Heart left ventricle (tissue), 16 donors: Measurements from ENCODE around the gene CSF2. TPM values are rescaled to one million over a fixed set of nuclear protein-coding genes. Genes with fewer than 3 reads are reported as not detected.

Experiments used
- ATAC-seq, 4 donors: fragments of 200-7000 bp; cut with Tn5 transposase; one replicate each; pipeline ENCODE4 v1.9.1; 2020 to 2022; ENCODE audit warnings: moderate library complexity in 4 of 4, mild to moderate bottlenecking in 3 of 4, moderate number of reproducible peaks in 1 of 4
- DNase-seq, 5 donors: peaks; one replicate each; pipeline ENCODE4 v3.0.0-alpha.2; 2020
- H3K27ac ChIP-seq, 12 donors: fragments of 200-600 bp; sonication (generic) in 4 of 12; one replicate each; pipeline versions ENCODE4 v1.5.0 to v1.8.0; 2016 to 2022; ENCODE audit warnings: mild to moderate bottlenecking in 2 of 12
- H3K27me3 ChIP-seq, 9 donors: fragments of 200-600 bp; sonication (generic) in 2 of 9; one replicate each; pipeline versions ENCODE4 v1.5.1 to v1.8.0; 2016 to 2022; ENCODE audit warnings: mild to moderate bottlenecking in 3 of 9
- H3K36me3 ChIP-seq, 9 donors: fragments of 200-600 bp; sonication (generic) in 2 of 9; one replicate each; pipeline versions ENCODE4 v1.5.0 to v1.8.0; 2018 to 2022; ENCODE audit warnings: mild to moderate bottlenecking in 2 of 9
- H3K4me1 ChIP-seq, 12 donors: fragments of 200-600 bp; sonication (generic) in 4 of 12; one replicate each; pipeline versions ENCODE4 v1.5.0 to v1.8.0; 2016 to 2022; ENCODE audit warnings: mild to moderate bottlenecking in 3 of 12
- H3K4me3 ChIP-seq, 12 donors: fragments of 200-600 bp; sonication (generic) in 4 of 12; one replicate each; pipeline versions ENCODE4 v1.5.0 to v1.8.0; 2017 to 2022; ENCODE audit warnings: mild to moderate bottlenecking in 9 of 12, moderate library complexity in 4 of 12
- H3K9me3 ChIP-seq, 12 donors: fragments of 200-600 bp; sonication (generic) in 4 of 12; one replicate each; pipeline versions ENCODE4 v1.5.0 to v1.8.0; 2016 to 2022; ENCODE audit warnings: mild to moderate bottlenecking in 1 of 12
- POLR2A ChIP-seq, 2 donors: fragments of 450-650 bp; IDR thresholded peaks; one replicate each; pipeline ENCODE4 v1.6.1; 2017; ENCODE audit warnings: antibody characterized with exemption in 2 of 2, mild to moderate bottlenecking in 2 of 2, moderate library complexity in 2 of 2
- WGBS, 4 donors: extraction: QIAGEN DNeasy Blood & Tissue Kit in 2 of 4; methylation state at CpG; one replicate each; pipeline versions ENCODE4 v1.1.5 to v1.1.7; 2013 to 2018; 5-methylcytosine and 5-hydroxymethylcytosine counted together
- intact Hi-C, 10 donors: fragments of 100-400 bp; cut with DNase I; formaldehyde crosslinking; loops; one replicate each; pipeline versions ENCODE4 v1.11.1 to v1.14.2; 2022
- polyA plus RNA-seq, 2 donors: library from polyadenylated mRNA; stranded (reverse); fragments of 200-250 nt; gene quantifications; one replicate each; pipeline ENCODE4 v1.2.3, GENCODE V29; 2013
- total RNA-seq, 9 donors: library from RNA; depleted of rRNA in 2 of 9; stranded (reverse); fragments of >200 nt in 2 of 9; fragmentation: NEBNext Ultra II Directional in 3 of 9; extraction: Animal tissue kit (Norgen Biotek cat#: 25700) in 3 of 9; gene quantifications; one replicate each; pipeline versions ENCODE4 v1.1.0 to v1.2.4, GENCODE V29; 2016 to 2023
- TF ChIP-seq, protein P1 (sequence below), 12 donors: fragments of 200-600 bp; sonication (generic) in 4 of 12; IDR thresholded peaks; one replicate each; pipeline versions ENCODE4 v1.5.0 to v1.8.0; 2018 to 2022; ENCODE audit warnings: antibody characterized with exemption in 12 of 12, mild to moderate bottlenecking in 5 of 12
- donor health status: ischemic (EF 13 %, LVEDD 7.1; RV severe dilation, severe dysfunction).
- donor health status: healthy with polysubstance abuse.
- donor health status: DM: no; HTN: yes; CAD: no.
- donor health status: DM: no; HTN: no; CAD: no.
- donor health status: ischemic (EF 25% LVEDD 6.9; RV normal size, moderate dysfunction).
- donor health status: ischemic (EF 25% LVEDD 5.7; RV mildly dilated, moderate dysfunction).
- donor health status: healthy.
- donor health status: DM: yes; HTN: yes; CAD: no.
- donor health status: ischemic (EF 35%, LVEDD 5.7; RV mildly dilated, moderate dysfunction).
- donor health status: nonischemic (EF 11% LVEDD 7.7; RV severe dilation, severe dysfunction).
- donor health status: DM: yes; HTN: yes; CAD: no.
- donor health status: PGD.
- donor health status: ischemic (EF 29% LVEDD 5.4; RV normal size, mild dysfunction).
- donor health status: nonischemic (EF 23%, LVEDD 6.1; RV moderate dilation, normal function).

Gene CSF2
- total and polyA plus RNA-seq, 11 donors, result 0.67 TPM; not detected in 10

DNA sequence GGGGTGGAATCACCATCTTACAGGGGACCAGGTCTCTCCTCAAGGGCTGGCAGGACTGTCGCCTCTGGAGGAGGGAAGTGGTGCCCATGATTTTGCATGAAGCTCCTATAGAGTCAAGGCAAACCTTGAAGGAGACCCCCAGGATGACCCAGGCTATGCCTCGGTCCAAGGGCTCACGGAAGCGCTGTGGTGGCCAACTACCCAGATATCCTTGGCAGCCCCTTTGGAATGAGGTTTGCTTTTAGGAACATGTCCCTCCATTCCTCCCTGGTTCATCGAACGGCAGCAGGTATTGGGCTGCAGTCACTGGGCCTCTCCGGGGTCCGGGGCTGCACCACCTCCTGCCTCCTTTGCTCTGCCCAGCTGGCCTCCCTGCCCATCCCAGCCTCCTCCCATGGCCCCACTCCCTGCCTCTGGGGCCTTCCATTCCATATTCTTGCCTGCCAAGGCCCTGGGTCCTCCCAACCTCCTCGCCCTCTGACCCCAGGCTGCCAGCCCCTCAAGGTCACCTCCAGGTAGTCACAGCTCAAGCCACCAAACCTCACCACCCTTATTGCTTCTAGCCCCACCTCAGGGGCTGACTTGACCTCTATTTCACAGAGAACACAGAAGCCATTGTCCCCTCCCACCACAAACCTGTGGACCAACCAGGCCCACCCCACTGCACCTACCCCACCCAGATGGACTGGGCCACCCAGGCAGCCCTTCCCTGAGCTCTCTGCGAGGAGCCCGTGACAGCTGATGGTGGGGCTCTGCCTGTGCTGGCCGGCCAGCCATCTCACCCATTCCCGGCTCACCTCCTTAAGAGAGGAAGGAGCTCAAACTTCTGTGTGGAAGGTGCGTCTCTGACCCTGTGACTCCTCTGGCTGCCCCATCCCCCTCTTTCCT is 16.7 kb upstream of the CSF2 start:
- Histone ChIP-seq H3K4me3 (no peak overlapping the region), H3K27ac (no peak overlapping the region), H3K36me3 (no peaks in the 10 kb centered on the region), H3K4me1 (no peaks in the 10 kb centered on the region), H3K27me3 (no peaks in the 10 kb centered on the region), H3K9me3 (no peaks in the 10 kb centered on the region)
- ATAC-seq, result no peak
- WGBS, 4 donors, result 83 to 94% (median 88%) methylated on average over 13 to 14 of the region's 14 CpGs
- TF ChIP-seq, protein P1, sequence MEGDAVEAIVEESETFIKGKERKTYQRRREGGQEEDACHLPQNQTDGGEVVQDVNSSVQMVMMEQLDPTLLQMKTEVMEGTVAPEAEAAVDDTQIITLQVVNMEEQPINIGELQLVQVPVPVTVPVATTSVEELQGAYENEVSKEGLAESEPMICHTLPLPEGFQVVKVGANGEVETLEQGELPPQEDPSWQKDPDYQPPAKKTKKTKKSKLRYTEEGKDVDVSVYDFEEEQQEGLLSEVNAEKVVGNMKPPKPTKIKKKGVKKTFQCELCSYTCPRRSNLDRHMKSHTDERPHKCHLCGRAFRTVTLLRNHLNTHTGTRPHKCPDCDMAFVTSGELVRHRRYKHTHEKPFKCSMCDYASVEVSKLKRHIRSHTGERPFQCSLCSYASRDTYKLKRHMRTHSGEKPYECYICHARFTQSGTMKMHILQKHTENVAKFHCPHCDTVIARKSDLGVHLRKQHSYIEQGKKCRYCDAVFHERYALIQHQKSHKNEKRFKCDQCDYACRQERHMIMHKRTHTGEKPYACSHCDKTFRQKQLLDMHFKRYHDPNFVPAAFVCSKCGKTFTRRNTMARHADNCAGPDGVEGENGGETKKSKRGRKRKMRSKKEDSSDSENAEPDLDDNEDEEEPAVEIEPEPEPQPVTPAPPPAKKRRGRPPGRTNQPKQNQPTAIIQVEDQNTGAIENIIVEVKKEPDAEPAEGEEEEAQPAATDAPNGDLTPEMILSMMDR (IDR thresholded peaks at IDR 0.05), result no peak
- no peak for TF ChIP-seq POLR2A (IDR thresholded peaks at IDR 0.05)
- DNase-seq, result peak in 4 of 5 donors; percentile 2 to 42 (median 11)
- intact Hi-C loops, result no loop called here

DNA sequence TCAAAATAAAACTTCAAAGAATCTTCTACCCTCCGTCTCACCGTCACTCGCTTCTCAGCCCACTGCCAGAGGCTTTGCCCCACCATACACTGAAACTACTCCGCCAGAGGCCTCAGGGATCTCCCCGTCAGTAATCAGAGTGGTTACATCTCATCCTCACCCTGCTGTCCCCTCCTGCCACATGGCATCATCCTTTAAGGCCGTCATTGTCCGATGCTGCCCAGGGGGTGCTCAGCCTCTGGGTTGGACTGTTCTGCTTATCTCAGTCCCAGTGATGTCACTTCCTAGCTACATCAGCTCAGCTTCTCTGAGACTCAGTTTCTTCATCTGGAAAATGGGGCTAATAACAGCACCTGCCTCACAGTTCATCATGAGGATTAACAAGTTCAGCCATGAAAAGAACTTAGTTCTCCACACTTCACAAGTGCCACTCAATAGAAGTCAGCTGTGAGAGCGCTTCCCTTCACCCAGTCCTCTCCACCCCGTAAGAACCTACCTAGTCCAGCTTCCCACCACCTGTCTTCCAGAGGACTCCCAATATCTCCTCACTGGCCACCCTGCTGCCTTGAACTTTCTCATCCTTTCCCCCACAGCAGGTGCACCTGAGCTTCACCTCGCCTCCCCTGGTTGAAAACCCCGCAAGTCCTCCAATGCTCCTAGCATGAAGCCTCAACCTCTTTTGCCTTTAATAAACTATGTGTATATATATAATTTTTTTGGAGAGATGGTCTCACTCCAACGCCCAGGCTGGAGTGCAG is 15.9 kb upstream of the CSF2 start:
- no peak for TF ChIP-seq POLR2A (IDR thresholded peaks at IDR 0.05)
- Histone ChIP-seq H3K4me1 (no peaks in the 10 kb centered on the region), H3K9me3 (no peaks in the 10 kb centered on the region), H3K27ac (no peak overlapping the region), H3K27me3 (no peaks in the 10 kb centered on the region), H3K36me3 (no peaks in the 10 kb centered on the region), H3K4me3 (no peak overlapping the region)
- DNase-seq (peak in 3 of 5 donors; percentile 3 to 28 (median 4)), ATAC-seq (no peak)
- 81 to 88% (median 87%) methylated on average over 12 of the region's 12 CpGs for WGBS, 4 donors
- intact Hi-C loops, result no loop called here

DNA sequence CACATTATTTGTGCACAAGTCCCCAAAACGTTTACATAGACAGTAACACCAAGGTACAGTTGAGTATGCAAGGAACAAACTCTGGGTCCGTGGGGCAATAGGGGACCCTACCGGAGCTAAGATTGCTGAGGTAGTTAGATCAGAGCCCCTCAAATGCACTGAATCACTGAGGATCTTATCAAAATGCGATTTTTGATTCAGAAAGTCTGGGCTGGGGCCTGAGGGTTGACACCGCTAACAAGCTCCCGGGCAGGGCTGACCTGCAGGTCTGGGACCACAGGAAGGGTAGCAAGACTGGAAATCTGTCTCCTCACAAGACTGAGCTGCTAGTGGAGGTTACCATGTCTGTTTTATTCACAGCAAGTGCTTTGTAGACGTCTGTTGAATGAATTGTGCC is 14.9 kb upstream of the CSF2 start:
- 83 to 88% (median 86%) methylated on average over 7 of the region's 7 CpGs for WGBS, 4 donors

DNA sequence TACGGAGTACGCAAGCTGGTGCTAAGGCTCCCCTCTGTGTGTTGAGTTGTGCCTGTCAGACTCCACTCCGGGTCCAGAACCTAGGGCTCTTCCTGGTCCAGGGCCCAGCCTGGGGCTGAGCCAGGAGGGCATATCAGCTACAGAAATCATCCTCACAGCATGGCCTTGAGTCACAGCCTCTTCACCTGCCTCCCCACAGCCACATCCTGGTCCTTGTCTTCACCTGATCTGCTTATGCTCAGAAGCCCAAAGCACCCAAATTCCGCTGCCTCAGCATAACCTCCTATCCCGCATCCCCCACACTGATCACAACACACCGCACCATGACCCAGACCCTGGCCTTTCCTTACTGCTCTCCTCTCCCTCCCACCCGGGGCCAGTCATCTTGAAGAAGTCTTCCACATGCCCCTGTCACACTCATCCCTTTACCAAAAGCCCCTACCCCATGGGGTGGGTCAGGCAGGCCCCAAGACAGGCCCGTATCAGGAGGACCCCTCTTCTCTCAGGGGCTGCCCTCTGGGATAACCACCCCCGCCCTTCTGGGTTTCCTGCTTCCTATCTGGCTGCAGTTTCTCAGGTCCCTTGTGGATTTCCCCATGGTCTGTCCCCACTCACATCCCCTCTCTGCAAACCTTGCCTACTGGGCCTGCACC is 14.4 kb upstream of the CSF2 start:
- ATAC-seq, result no peak

More for the DNA sequence above, 14.9 kb upstream of the CSF2 start:
- H3K27me3 ChIP-seq, result no peaks in the 10 kb centered on the region
- H3K9me3 ChIP-seq, result no peaks in the 10 kb centered on the region
- intact Hi-C loops, result no loop called here
- no peak overlapping the region for H3K4me3 ChIP-seq
- peak in 2 of 5 donors; percentile 7 to 9 for DNase-seq
- H3K4me1 ChIP-seq, result no peaks in the 10 kb centered on the region
- ATAC-seq, result no peak
- no peaks in the 10 kb centered on the region for H3K36me3 ChIP-seq
- no peak for TF ChIP-seq POLR2A (IDR thresholded peaks at IDR 0.05)
- no peak overlapping the region for H3K27ac ChIP-seq

More for the DNA sequence above, 14.4 kb upstream of the CSF2 start:
- H3K27ac ChIP-seq, result no peak overlapping the region
- no peak overlapping the region for H3K4me3 ChIP-seq
- peak in 4 of 5 donors; percentile 3 to 28 (median 14) for DNase-seq
- H3K4me1 ChIP-seq, result no peaks in the 10 kb centered on the region
- intact Hi-C loops, result no loop called here
- WGBS, 4 donors, result 78 to 87% (median 81%) methylated on average over 9 of the region's 9 CpGs
- no peaks in the 10 kb centered on the region for H3K9me3 ChIP-seq
- no peaks in the 10 kb centered on the region for H3K36me3 ChIP-seq
- TF ChIP-seq POLR2A (IDR thresholded peaks at IDR 0.05), result no peak
- TF ChIP-seq, protein P1 (IDR thresholded peaks at IDR 0.05), result no peak
- H3K27me3 ChIP-seq, result no peaks in the 10 kb centered on the region
